ENCODE measurements around the gene APEH.
"Not testable (repeated sequence)": the region's sequence is repeated elsewhere in the genome, so short reads cannot be mapped to it uniquely, and the experiment has no call there.

APEH gene

DNA sequence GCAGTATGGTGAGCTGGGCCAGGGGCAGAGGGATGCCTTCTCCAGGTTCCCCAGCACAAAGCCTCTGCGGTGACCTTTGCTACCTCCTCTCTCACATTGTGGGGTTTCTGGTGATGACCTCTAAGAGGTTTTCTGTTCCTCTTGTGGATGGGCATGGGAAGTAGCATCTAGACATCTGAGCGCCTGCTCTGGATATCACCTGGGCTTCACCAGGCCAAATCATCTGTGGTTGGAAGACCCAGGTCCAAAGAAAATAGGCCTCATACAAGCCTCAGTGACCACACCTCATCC is 7.0 kb downstream of the APEH start:
- H3K27me3 ChIP-seq (ENCODE audit: insufficient read depth, low read length): no peaks in the 10 kb centered on the region
- H3K9me3 ChIP-seq (ENCODE audit: low read length): no peaks in the 10 kb centered on the region
- H3K27ac ChIP-seq (ENCODE audit: low read depth, low read length, poor library complexity, severe bottlenecking): no peak overlapping the region
- no peak overlapping the region for H3K9ac ChIP-seq (ENCODE audit: low read length)
- no peak for TF ChIP-seq EZH2 (IDR thresholded peaks at IDR 0.05; ENCODE audit: borderline replicate concordance, low read length)
- TF ChIP-seq, protein P1, sequence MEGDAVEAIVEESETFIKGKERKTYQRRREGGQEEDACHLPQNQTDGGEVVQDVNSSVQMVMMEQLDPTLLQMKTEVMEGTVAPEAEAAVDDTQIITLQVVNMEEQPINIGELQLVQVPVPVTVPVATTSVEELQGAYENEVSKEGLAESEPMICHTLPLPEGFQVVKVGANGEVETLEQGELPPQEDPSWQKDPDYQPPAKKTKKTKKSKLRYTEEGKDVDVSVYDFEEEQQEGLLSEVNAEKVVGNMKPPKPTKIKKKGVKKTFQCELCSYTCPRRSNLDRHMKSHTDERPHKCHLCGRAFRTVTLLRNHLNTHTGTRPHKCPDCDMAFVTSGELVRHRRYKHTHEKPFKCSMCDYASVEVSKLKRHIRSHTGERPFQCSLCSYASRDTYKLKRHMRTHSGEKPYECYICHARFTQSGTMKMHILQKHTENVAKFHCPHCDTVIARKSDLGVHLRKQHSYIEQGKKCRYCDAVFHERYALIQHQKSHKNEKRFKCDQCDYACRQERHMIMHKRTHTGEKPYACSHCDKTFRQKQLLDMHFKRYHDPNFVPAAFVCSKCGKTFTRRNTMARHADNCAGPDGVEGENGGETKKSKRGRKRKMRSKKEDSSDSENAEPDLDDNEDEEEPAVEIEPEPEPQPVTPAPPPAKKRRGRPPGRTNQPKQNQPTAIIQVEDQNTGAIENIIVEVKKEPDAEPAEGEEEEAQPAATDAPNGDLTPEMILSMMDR (IDR thresholded peaks at IDR 0.05; ENCODE audit: low read length): no peak
- H3K79me2 ChIP-seq (ENCODE audit: insufficient read depth, low read length): no peaks in the 10 kb centered on the region
- H2AFZ ChIP-seq (ENCODE audit: low read length): no peak overlapping the region
- no peak overlapping the region for H3K4me3 ChIP-seq (ENCODE audit: low read depth, low read length, poor library complexity, severe bottlenecking)
- no peaks in the 10 kb centered on the region for H3F3A ChIP-seq (ENCODE audit: insufficient read depth, low read length)
- no peaks in the 10 kb centered on the region for H3K9me2 ChIP-seq (ENCODE audit: low read depth, low read length)
- H3K36me3 ChIP-seq (ENCODE audit: insufficient read depth, low read length): peaks cover 78% of the 10 kb centered on the region
- H3K4me1 ChIP-seq (ENCODE audit: insufficient read depth, low read length, severe bottlenecking): no peaks in the 10 kb centered on the region
- no peak overlapping the region for H3K4me2 ChIP-seq (ENCODE audit: low read length)
- H4K20me1 ChIP-seq (ENCODE audit: insufficient read depth, low read length): no peaks in the 10 kb centered on the region

DNA sequence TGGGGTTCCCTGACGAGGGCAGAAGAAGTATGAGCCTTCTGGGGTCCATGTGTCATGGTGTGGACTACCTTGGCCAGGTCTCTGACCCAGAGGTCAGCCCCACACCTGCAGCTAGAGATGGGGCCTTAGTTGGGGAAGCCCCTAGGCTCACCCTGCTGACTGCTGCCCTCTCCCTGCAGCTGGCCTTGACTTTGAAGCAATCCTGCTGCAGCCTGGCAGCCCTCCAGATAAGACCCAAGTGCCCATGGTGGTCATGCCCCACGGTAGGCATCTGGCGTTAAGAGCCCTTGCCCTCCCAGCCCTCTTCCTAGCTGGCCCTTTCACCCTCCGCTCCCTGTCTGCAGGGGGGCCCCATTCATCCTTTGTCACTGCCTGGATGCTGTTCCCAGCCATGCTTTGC is 7.4 kb downstream of the APEH start:
- Histone ChIP-seq H2AFZ (ENCODE audit: low read length) (no peak overlapping the region), H3K36me3 (ENCODE audit: insufficient read depth, low read length) (peaks cover 74% of the 10 kb centered on the region), H3K27me3 (ENCODE audit: insufficient read depth, low read length) (no peaks in the 10 kb centered on the region), H3K4me1 (ENCODE audit: insufficient read depth, low read length, severe bottlenecking) (no peaks in the 10 kb centered on the region), H4K20me1 (ENCODE audit: insufficient read depth, low read length) (no peaks in the 10 kb centered on the region), H3K9me2 (ENCODE audit: low read depth, low read length) (no peaks in the 10 kb centered on the region), H3K4me3 (ENCODE audit: low read depth, low read length, poor library complexity, severe bottlenecking) (no peak overlapping the region), H3F3A (ENCODE audit: insufficient read depth, low read length) (no peaks in the 10 kb centered on the region), H3K9ac (ENCODE audit: low read length) (no peak overlapping the region), H3K27ac (ENCODE audit: low read depth, low read length, poor library complexity, severe bottlenecking) (no peak overlapping the region), H3K9me3 (ENCODE audit: low read length) (no peaks in the 10 kb centered on the region), H3K4me2 (ENCODE audit: low read length) (no peak overlapping the region), H3K79me2 (ENCODE audit: insufficient read depth, low read length) (no peaks in the 10 kb centered on the region)
- no peak for TF ChIP-seq EZH2 (IDR thresholded peaks at IDR 0.05; ENCODE audit: borderline replicate concordance, low read length)
- TF ChIP-seq, protein P1 (IDR thresholded peaks at IDR 0.05; ENCODE audit: low read length): no peak

DNA sequence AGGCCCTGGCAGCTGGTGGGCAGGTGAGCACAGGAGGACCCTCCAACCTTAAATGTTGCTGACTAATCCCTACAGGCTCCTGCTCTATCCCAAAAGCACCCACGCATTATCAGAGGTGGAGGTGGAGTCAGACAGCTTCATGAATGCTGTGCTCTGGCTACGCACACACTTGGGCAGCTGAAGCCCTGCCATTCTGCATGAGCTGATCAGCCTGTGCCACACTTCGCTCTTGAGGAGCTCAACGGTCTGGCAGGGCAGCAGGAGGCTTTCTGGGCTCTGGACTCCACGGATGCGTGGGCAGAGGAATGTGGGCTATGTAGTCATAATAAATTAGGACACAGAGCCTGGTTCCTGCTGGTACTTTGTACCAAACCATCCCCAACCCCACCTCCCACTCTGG is 9.0 kb downstream of the APEH start:
- TF ChIP-seq EZH2 (IDR thresholded peaks at IDR 0.05; ENCODE audit: borderline replicate concordance, low read length): no peak
- TF ChIP-seq, protein P1 (IDR thresholded peaks at IDR 0.05; ENCODE audit: low read length): no peak
- H3K9me3 ChIP-seq (ENCODE audit: low read length): no peaks in the 10 kb centered on the region

GRCh38 chr3:49684453-49684852 is 10.3 kb downstream of the APEH start:
- peaks cover 45% of the 10 kb centered on the region for H3K36me3 ChIP-seq (ENCODE audit: insufficient read depth, low read length)
- H3K4me2 ChIP-seq (ENCODE audit: low read length); H3K9ac ChIP-seq (ENCODE audit: low read length); H3K4me3 ChIP-seq (ENCODE audit: low read depth, low read length, poor library complexity, severe bottlenecking); H3K9me3 ChIP-seq (ENCODE audit: low read length); H4K20me1 ChIP-seq (ENCODE audit: insufficient read depth, low read length); H3K27ac ChIP-seq (ENCODE audit: low read depth, low read length, poor library complexity, severe bottlenecking); H3K4me1 ChIP-seq (ENCODE audit: insufficient read depth, low read length, severe bottlenecking); H3F3A ChIP-seq (ENCODE audit: insufficient read depth, low read length); H2AFZ ChIP-seq (ENCODE audit: low read length); H3K79me2 ChIP-seq (ENCODE audit: insufficient read depth, low read length); H3K27me3 ChIP-seq (ENCODE audit: insufficient read depth, low read length); H3K9me2 ChIP-seq (ENCODE audit: low read depth, low read length): not testable (repeated sequence)

More for the DNA sequence above, 9.0 kb downstream of the APEH start:
- no peak overlapping the region for H2AFZ ChIP-seq (ENCODE audit: low read length)
- H4K20me1 ChIP-seq (ENCODE audit: insufficient read depth, low read length): no peaks in the 10 kb centered on the region
- H3K36me3 ChIP-seq (ENCODE audit: insufficient read depth, low read length): peaks cover 58% of the 10 kb centered on the region
- no peaks in the 10 kb centered on the region for H3K27me3 ChIP-seq (ENCODE audit: insufficient read depth, low read length)
- H3K27ac ChIP-seq (ENCODE audit: low read depth, low read length, poor library complexity, severe bottlenecking): no peak overlapping the region
- no peaks in the 10 kb centered on the region for H3K79me2 ChIP-seq (ENCODE audit: insufficient read depth, low read length)
- H3K4me1 ChIP-seq (ENCODE audit: insufficient read depth, low read length, severe bottlenecking): no peaks in the 10 kb centered on the region
- no peaks in the 10 kb centered on the region for H3F3A ChIP-seq (ENCODE audit: insufficient read depth, low read length)
- H3K4me2 ChIP-seq (ENCODE audit: low read length): no peak overlapping the region
- no peaks in the 10 kb centered on the region for H3K9me2 ChIP-seq (ENCODE audit: low read depth, low read length)
- no peak overlapping the region for H3K9ac ChIP-seq (ENCODE audit: low read length)
- H3K4me3 ChIP-seq (ENCODE audit: low read depth, low read length, poor library complexity, severe bottlenecking): no peak overlapping the region

DNA sequence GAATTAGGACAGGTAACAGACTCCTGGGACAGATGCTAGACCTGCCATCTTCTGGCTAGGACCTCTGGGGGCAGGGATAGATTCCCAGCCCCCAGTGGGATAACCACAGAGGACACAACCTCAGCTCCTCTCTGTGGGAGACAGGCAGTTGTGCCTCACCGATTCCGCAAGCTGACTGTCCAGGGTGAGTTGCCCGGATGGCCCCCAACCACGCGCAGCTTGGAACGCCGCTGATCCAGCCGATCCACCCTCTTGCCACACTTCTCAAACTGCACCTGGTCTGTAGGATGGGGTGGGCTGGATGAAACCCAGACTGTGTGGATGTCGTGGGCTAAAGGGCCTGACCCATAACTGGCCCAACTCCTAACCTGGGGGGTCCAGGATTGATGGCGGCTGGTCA is 11.0 kb downstream of the APEH start:
- H2AFZ ChIP-seq (ENCODE audit: low read length); H3F3A ChIP-seq (ENCODE audit: insufficient read depth, low read length); H3K9me3 ChIP-seq (ENCODE audit: low read length); H3K4me2 ChIP-seq (ENCODE audit: low read length); H3K27ac ChIP-seq (ENCODE audit: low read depth, low read length, poor library complexity, severe bottlenecking); H3K27me3 ChIP-seq (ENCODE audit: insufficient read depth, low read length); H4K20me1 ChIP-seq (ENCODE audit: insufficient read depth, low read length); H3K9ac ChIP-seq (ENCODE audit: low read length); H3K79me2 ChIP-seq (ENCODE audit: insufficient read depth, low read length); H3K9me2 ChIP-seq (ENCODE audit: low read depth, low read length); H3K4me3 ChIP-seq (ENCODE audit: low read depth, low read length, poor library complexity, severe bottlenecking): not testable (repeated sequence)
- Histone ChIP-seq H3K4me1 (ENCODE audit: insufficient read depth, low read length, severe bottlenecking) (peaks cover 12% of the 10 kb centered on the region), H3K36me3 (ENCODE audit: insufficient read depth, low read length) (peaks cover 39% of the 10 kb centered on the region)

- H2AFZ ChIP-seq (ENCODE audit: low read length); H3F3A ChIP-seq (ENCODE audit: insufficient read depth, low read length); H3K9ac ChIP-seq (ENCODE audit: low read length); H3K79me2 ChIP-seq (ENCODE audit: insufficient read depth, low read length); H3K9me2 ChIP-seq (ENCODE audit: low read depth, low read length); H4K20me1 ChIP-seq (ENCODE audit: insufficient read depth, low read length); H3K27ac ChIP-seq (ENCODE audit: low read depth, low read length, poor library complexity, severe bottlenecking); H3K4me3 ChIP-seq (ENCODE audit: low read depth, low read length, poor library complexity, severe bottlenecking); H3K4me2 ChIP-seq (ENCODE audit: low read length); H3K27me3 ChIP-seq (ENCODE audit: insufficient read depth, low read length); H3K9me3 ChIP-seq (ENCODE audit: low read length): not testable (repeated sequence)
- H3K4me1 ChIP-seq (ENCODE audit: insufficient read depth, low read length, severe bottlenecking): peaks cover 20% of the 10 kb centered on the region
- peaks cover 31% of the 10 kb centered on the region for H3K36me3 ChIP-seq (ENCODE audit: insufficient read depth, low read length)
Measured at GRCh38 chr3:49685846-49686245, 11.7 kb downstream of the APEH start.

All from OCI-LY1 (cell line).